ENCODE measurements around the gene LRRC58.

Gene LRRC58

GRCh38 chr3:120274739-120275167 lies 74.4 kb downstream of the LRRC58 start:
- no peak for DNase-seq
